GM18526 (cell line): ENCODE results near the gene LCOR.

Experiments used
- POLR2A ChIP-seq: IDR thresholded peaks from 3 replicates; pipeline ENCODE4 v1.6.1; 2011; ENCODE audit not compliant: insufficient read length; ENCODE audit errors: extremely low read depth

Gene LCOR

DNA sequence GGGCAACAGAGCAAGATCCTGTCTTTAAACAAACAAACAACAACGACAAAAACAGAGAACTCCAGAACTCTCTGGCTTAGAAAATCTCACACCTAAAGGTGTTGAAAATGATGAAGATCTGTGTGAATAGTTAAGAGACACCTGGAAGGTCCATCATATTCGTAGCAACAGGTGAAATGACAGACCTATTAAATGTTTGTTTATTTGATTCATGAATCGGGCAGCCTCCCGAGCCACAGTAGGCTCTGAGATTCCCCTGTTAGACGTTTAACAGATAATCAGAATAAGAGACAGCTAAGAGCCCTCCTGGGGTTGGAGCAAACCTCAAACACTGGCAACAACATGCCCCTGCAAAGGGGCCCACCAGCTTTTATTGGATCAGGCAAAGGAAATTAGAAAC, 103.7 kb downstream of the LCOR start:
- no peak for TF ChIP-seq POLR2A

DNA sequence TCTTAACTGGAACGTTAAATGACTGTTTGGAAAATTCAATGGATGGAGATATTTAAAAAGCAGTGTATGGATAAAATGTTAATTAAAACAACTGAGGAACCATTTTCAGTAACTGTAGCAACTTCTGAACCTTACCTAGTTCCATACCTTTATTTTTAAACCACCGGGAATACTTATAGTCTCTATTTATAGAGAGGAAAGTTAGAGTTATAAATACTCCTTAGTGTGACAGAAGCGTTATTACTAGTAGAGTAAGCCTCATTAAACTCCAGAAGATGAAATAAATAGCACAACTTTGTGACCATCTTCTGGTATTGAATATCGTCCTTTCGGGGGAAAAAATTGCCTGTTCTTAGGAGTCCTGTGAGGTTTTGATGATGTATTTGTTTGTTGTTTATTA, 114.9 kb downstream of the LCOR start:
- no peak for TF ChIP-seq POLR2A

DNA sequence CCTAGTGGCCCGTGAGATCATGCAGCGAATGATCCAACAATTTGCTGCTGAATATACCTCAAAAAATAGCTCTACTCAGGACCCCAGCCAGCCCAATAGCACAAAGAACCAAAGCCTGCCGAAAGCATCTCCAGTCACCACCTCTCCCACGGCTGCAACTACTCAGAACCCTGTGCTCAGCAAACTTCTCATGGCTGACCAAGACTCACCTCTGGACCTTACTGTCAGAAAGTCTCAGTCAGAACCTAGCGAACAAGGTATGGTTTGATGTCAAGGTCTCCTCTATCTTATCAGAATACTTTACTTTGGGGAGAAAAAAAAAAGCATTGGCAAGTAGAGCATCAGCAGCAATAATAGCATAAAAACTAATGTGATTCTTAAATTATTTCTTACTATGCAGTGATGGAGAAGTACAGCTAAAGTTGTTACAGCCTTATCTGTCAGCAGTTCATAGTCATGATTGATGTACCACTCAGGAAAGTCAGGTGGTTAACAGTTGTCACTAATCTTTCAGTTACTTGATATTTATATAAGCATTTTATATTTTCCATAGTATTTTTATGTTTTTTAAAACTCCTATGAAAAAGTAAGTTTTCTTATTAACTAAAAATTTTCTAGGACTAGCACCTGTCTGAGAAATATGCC, 117.1 kb downstream of the LCOR start:
- no peak for TF ChIP-seq POLR2A

DNA sequence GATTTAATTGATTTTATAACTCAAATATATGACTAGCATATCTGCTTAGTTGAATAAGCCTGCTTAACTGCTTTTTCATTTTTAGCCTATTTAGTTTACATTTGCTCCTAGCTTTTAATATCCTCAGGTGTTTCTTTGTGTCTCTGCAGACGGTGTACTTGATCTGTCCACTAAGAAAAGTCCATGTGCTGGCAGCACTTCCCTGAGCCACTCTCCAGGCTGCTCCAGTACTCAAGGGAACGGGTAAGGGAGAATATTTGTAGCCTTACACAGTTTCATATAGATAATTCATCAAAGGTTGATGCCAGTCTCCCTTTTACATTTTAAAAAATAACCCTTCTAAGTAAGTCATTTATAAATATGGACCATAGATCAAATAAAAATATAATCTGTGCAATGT, 119.9 kb downstream of the LCOR start:
- TF ChIP-seq POLR2A: no peak

DNA sequence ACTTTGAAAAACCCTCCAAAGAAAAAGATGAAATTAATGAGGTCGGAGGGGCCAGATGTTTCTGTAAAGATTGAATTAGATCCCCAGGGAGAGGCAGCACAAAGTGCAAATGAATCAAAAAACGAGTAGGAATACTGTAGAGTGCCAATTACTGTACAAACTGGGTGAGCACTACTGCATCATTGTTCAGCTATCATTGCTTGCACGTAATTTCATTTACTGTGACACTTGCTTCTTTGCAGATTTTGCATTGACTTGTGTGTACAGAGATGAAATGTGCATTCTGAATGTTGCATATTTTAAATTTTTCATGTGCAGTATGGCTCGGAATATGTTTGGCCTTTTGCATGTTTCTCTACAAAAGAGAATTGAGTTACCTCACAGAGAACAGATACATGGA, 123.7 kb downstream of the LCOR start:
- TF ChIP-seq POLR2A: no peak

DNA sequence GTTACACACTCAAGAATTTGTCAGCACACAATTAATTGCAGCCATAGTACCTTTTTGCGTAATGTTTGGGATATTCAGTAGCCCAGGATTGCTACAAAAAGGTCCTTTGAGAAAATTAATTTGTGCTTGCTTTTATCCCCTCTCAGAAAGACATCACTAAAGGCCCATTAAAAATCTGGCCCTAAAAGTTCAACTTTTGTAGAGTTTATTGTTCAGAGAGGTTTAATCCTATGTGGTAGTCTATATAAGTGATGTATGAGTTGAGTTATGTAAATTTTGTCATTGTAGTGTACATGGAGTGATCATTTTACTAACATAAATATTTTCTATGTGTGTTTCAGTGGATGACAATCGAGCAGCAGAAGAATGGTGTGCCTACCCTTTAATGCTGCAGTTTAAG, 126.0 kb downstream of the LCOR start:
- TF ChIP-seq POLR2A: no peak

GRCh38 chr10:96959733-96960132, 127.6 kb downstream of the LCOR start:
- TF ChIP-seq POLR2A: no peak

DNA sequence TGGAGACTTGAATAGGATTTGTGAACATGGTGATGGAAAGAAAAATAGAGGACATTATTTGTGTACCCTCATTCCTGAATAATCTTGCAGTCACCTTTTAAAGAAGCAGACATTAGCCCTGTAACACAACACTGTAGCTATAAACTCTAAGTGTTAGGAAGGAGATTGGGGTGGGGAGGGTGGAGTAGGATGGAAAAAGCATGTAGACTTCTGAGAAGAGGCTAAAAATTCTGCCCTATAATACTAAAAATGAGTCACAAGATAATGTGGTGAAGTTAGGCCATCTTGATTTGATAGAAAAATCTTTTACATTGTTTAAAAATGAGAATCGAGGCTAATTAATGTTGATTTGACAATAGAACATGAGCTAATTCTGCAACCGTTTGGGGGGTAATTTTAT, 128.8 kb downstream of the LCOR start:
- no peak for TF ChIP-seq POLR2A

- TF ChIP-seq POLR2A: no peak
Observed at GRCh38 chr10:96964131-96964530, 132.0 kb downstream of the LCOR start.

- TF ChIP-seq POLR2A: no peak
Observed at GRCh38 chr10:96967847-96968246, 135.7 kb downstream of the LCOR start.

- TF ChIP-seq POLR2A: no peak
Observed at GRCh38 chr10:96968682-96969423, 136.8 kb downstream of the LCOR start.

DNA sequence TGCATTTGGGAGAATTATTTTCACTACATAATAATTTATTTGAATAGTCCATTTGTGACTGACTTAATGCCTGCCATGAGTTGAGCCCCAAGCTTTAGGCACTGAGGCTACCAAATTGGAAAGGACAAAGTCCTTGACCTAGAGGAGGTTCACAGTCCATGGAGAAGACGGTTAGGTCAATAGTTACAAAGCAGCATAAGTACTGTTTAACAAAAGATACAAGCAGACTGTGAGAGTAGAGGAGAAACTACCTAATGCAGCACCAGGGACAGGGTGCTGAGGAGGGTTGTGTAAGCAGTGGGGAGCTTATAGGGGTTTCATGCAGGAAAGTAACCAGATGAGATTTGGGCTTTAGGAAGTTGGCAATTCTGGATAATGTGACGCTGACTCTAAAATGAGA, 139.2 kb downstream of the LCOR start:
- TF ChIP-seq POLR2A: no peak

- no peak for TF ChIP-seq POLR2A
Observed at GRCh38 chr10:96972264-96972663, 140.2 kb downstream of the LCOR start.

DNA sequence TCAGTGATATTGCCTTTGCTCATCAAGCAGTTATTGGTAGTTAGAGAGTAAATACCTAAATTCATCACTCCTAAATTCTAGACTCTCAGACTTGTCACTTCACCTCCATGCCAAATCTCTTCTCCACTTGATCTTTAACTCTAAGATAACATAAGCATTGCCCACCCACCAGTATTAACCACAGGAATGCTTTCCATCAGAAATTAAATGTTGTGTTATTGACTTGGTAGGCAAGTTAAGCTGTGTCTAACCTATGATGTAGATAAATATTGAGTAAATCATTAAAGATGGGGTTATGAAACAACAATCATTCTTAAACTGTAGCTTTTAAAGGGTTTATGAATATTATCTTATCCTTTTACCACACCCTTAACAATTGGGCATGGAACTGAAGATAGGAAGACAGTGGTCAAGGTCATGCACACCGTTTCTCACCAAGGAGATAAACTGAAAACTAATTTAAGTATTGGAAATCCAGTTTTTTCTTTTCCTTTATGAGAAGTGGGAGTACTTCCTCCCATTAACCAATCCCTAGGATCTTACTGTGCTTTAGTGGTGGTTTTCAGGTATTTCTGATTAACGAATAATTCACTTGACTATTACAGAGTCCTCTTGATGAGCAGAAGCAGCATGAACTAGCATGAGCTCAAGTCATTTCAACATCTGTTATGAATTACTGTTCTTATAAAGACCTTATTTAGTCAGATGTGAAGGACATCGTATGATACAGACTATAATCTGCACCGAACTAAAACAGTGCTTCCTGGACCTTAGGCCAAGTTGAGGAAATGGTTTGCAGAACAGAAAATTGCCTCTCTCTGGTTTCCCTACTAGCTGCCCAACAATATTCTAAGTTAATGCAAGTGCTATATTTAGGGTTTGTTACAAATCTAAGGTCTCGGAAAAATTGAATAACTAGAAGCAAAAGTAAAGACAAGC, 142.0 kb downstream of the LCOR start:
- TF ChIP-seq POLR2A: no peak

DNA sequence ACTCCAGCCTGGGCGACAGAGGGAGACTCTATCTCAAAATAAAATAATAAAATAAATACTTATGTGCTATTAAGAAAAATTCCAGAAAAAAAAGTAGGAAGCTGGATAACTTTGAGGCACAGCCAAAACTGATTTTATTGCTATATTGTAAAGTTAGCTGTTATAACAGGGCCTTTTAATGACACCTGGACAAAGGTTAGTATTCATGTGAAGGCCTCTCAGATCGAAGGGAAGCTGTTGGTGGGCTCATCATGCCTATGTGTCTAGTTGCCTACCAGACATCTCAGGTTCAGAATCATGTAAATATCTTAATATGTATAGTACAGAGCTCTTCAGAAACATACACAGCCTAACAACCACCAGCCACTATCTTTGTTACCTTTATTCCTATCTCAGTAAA, 143.0 kb downstream of the LCOR start:
- no peak for TF ChIP-seq POLR2A
